H1 (cell line): ENCODE measurements around the gene CYB5B. TPM values are rescaled to one million over a fixed set of nuclear protein-coding genes. Genes with fewer than 3 reads are reported as not detected.

Source experiments
- CBX8 ChIP-seq: fragments of 300-800, 300-1000 bp; sonication (generic); IDR thresholded peaks from 2 replicates; pipeline ENCODE4 v1.7.1; 2016; ENCODE audit warnings: low read depth, low read length, borderline replicate concordance
- CREB1 ChIP-seq: IDR thresholded peaks from 2 replicates; pipeline ENCODE4 v1.6.1; 2012; ENCODE audit warnings: inconsistent platforms
- HDAC6 ChIP-seq: IDR thresholded peaks from one replicate; pipeline ENCODE4 v1.7.1; 2012; ENCODE audit warnings: low read depth, mild to moderate bottlenecking, inconsistent platforms, low read length, moderate library complexity
- JUND ChIP-seq: IDR thresholded peaks from 2 replicates; pipeline ENCODE4 v1.6.1; 2011; ENCODE audit warnings: mild to moderate bottlenecking, improper control_type of control experiment, low read length
- MAFK ChIP-seq: IDR thresholded peaks from 2 replicates; pipeline ENCODE4 v1.6.1; 2012; ENCODE audit warnings: low read depth, mild to moderate bottlenecking, improper control_type of control experiment, low read length
- MAX ChIP-seq: IDR thresholded peaks from 2 replicates; pipeline ENCODE4 v1.6.1; 2012; ENCODE audit warnings: inconsistent platforms
- SAP30 ChIP-seq: fragments of 300-600 bp; sonication (generic); IDR thresholded peaks from 2 replicates; pipeline ENCODE4 v1.7.1; 2012; ENCODE audit warnings: low read length, moderate library complexity, mild to moderate bottlenecking, inconsistent platforms; ENCODE audit not compliant: insufficient read depth, insufficient replicate concordance
- ZNF274 ChIP-seq: IDR thresholded peaks from 2 replicates; pipeline ENCODE4 v1.7.0; 2012; ENCODE audit warnings: low read length, borderline replicate concordance; ENCODE audit errors: extremely low read depth
- polyA plus RNA-seq, 7 experiments: library from polyadenylated mRNA; depleted of rRNA in 3 of 7; stranded (reverse) in 5 of 7; unstranded in 2 of 7; fragments of >200 nt in 5 of 7; fragments of 200-250 nt in 2 of 7; gene quantifications; 1 replicate in 5 of 7; 2 replicates in 1 of 7; 4 replicates in 1 of 7; pipeline versions ENCODE4 v1.2.1 to v1.2.3, GENCODE V29; 2011 to 2013; ENCODE audit warnings: missing spikeins in 2 of 7, mixed read lengths in 2 of 7
- total RNA-seq: library from RNA; stranded (reverse); fragmentation: NEBNext Ultra II Directional; extraction: Animal tissue kit (Norgen Biotek cat#: 25700); gene quantifications from 2 replicates; pipeline ENCODE4 v1.2.1, GENCODE V29; 2021

The CYB5B gene
- total and polyA plus RNA-seq, 2 of the 8 experiments (the other 6 are each of a cell fraction or from before 2014, with no cell fraction given), result 108 to 127 TPM

DNA sequence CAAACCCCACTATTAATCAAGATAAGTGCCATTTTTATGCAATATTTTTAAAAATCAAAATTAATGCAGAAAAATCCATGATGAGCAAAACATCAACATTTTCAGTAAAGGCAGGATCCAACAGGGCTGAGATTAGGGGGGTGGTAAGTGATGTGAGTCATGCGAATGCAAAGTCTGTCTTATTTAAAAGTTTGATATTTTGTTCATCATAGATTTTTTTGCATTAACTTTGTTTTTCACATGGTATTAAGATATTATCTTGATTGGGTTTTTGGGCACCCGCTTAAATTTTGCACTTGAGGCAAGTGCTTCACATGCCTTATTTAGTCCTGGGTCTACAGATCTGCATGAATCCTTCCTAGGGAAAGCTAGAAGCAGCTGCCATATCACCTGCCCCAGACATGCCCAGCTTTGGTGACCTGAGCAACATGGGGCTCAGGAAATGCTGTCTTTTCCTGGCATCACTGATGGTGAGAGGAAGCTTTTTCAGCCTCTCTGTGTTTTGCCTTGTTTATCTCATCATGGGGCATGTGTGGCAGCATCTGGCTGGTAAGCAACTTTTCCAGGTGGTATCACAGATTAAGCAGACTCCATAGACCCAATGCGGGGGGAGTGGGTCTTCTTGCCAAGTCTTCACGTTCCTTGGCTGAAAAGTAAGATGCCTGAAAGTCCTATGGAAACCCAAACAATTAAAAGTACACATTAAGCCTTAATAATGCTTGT, 83.8 kb downstream of the CYB5B start (continued):
- no peak for TF ChIP-seq JUND
- no peak for TF ChIP-seq CREB1
- no peak for TF ChIP-seq ZNF274
- TF ChIP-seq HDAC6, result no peak
- TF ChIP-seq SAP30, result no peak
- TF ChIP-seq MAX, result no peak
- TF ChIP-seq MAFK, result no peak
- no peak for TF ChIP-seq CBX8
